T-helper 9 cell (primary cell): ENCODE measurements around the gene JADE1.

Source experiments
- DNase-seq: peaks from one replicate; pipeline ENCODE4 v3.0.0-alpha.2; 2020

JADE1 gene

GRCh38 chr4:128879283-128879682 lies 69.8 kb downstream of the JADE1 start:
- no peak for DNase-seq

GRCh38 chr4:128879971-128880370 lies 70.5 kb downstream of the JADE1 start:
- DNase-seq, result no peak

GRCh38 chr4:128880662-128881061 lies 71.2 kb downstream of the JADE1 start:
- no peak for DNase-seq

- no peak for DNase-seq
These were observed 95.3 kb downstream of the JADE1 start for GRCh38 chr4:128904821-128905220.

- DNase-seq, result no peak
These were observed 97.1 kb downstream of the JADE1 start for GRCh38 chr4:128906581-128906980.

- no peak for DNase-seq
These were observed 98.5 kb downstream of the JADE1 start for GRCh38 chr4:128907981-128908380.

- no peak for DNase-seq
These were observed 99.2 kb downstream of the JADE1 start for GRCh38 chr4:128908735-128909134.

- DNase-seq, result no peak
These were observed 103.7 kb downstream of the JADE1 start for GRCh38 chr4:128913228-128913627.

GRCh38 chr4:128915544-128915943 lies 106.0 kb downstream of the JADE1 start:
- DNase-seq, result no peak

GRCh38 chr4:128916832-128917231 lies 107.3 kb downstream of the JADE1 start:
- no peak for DNase-seq

GRCh38 chr4:128917781-128918180 lies 108.3 kb downstream of the JADE1 start:
- no peak for DNase-seq

- no peak for DNase-seq
These were observed 112.5 kb downstream of the JADE1 start for GRCh38 chr4:128921954-128922353.
